ENCODE data around the gene RAMP3.
"Not testable (repeated sequence)": the region's sequence is repeated elsewhere in the genome, so short reads cannot be mapped to it uniquely, and the experiment has no call there.

The RAMP3 gene, protein sequence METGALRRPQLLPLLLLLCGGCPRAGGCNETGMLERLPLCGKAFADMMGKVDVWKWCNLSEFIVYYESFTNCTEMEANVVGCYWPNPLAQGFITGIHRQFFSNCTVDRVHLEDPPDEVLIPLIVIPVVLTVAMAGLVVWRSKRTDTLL

DNA sequence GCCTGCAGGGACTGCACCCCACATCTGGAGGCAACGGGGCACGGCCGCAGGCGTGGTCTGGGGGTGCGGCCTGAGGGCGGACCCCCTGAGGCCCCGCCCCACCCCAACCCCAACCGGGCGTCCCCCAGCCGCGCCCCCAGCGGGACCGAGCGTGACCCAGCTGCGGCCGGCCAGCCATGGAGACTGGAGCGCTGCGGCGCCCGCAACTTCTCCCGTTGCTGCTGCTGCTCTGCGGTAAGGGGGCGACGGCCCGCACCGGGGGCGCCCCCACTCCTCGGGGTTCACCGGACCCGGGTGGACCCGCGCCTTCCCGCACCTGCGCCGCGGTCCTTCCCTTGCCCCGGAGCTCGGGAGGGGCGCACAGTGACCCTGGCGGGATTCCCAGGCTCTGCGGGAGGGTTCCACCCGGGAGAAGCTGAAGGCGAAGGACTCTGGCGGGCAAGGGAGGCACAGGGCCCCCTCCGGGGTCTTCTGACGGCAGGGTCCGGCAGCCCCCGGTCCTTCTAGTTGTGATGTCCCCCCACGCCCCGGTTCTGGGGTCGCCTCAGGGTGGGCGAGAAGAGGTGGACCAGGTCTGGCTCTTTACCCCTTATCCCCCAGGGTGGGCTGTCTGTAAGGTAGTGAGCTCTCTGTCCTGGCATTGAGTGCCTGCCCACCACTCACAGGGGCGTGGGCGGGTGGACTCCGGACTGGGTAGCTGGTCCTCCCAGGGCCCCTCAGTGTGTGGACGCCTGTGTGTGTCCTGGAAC lies at the start of gene RAMP3:
RAMP3 (plus strand) TSS at position 139 of the 749 bp plus-strand sequence; CDS start at position 177, 38 bp downstream.
- no peak for DNase-seq

DNA sequence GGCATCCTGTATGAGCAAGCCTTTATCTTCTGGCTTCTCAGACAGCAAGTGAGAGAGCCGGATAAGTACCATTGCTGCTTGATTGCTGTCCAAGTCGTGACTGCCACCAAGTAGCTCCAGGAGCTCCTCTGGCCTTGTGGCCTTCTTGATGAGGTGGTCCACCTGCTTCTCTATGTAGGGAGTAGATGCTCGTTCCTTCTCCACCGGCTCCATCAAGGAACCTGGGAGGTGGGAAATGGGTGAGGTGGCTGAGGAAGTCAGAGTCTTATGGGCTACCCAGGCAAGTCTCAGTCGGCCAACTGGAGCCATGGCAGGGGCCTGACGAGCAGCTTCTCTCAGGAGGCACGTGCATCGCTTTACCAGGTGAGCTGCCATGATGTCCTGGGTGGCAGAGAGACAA lies 48.7 kb upstream of the RAMP3 start:
- DNase-seq, result no peak

DNA sequence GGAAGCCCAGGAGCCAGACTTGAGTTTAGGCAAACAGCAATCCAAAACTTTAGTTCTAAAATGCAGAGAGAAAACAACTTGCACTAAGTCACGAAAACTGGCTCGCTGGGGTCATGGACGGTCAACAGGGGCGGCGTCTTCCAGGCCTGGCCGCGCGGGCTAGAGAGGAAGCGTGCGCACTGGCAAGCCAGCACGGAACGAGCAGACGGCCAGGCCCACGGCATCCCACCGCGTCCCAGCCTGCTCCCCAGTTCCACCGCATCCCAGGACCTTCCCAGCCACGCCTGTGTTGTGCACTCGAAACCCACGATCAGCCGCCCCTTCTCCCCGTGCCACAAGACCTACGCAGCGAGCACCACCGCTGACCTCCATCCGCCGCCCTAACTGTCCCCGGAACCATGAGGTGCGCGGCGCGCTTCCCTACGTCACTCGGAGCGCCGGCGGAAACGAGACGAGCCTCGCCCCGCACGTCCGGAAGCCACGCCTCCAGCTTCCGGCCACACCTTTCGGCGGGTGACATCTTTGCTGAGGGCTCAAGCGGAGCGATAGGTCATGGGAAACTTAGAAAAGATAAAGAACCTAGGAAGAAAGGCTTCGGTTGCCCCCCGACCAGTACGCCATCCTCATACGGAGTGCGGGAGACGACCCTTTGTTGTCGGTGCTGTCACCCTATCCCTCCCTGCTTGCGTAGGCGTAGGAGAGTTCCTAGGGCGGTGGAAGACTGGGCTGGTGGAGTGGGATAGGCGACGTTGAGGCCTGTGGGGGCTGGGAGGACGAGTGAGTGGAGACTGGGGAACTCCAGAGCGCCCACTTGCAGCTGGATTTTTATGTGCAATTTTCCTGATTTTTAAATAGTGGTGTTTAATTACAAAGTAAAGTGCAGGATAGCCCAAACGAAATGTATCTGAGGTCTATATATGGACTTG lies 46.0 kb upstream of the RAMP3 start, which contains the start of gene TBRG4:
TBRG4 (minus strand) TSS at position 400 of the 926 bp plus-strand sequence. CDS start 2,460 bp downstream, outside the sequence.
- DNase-seq, result peak; percentile 75

DNA sequence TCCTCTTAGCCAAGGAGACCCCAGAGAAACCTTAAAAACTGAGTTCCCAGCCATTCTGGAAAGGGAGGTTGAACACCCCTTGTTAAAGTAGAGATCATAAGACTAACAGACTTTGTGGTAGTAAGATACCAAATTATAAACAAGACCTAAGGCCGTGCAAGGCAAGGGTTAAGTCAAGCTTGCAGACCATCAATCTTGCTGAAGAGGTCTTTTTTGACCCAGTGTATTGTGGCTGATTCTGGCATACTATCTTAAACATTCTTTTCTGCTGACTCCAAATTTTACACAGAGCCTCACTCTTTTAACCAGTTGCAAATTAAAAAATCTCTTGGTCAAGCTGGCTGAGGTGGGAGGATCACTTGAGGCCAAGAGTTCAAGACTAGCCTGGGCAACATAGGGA lies 44.9 kb upstream of the RAMP3 start:
- no peak for DNase-seq

DNA sequence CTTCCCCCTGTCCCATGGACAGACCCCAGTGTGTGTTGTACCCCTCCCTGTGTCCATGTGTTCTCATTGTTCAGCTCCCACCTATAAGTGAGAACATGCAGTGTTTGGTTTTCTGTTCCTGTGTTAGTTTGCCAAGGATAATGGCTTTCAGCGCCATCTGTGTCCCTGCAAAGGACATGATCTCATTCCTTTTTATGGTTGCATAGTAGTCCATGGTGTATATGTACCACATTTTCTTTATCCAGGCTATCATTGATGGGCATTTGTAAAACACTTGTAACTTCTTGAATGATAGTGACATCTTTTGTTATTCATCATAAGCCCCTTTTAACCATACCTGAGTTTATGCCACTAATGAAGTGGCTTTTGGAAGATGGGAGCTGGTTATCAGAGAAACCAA lies 43.3 kb upstream of the RAMP3 start:
- not testable (repeated sequence) for DNase-seq

DNA sequence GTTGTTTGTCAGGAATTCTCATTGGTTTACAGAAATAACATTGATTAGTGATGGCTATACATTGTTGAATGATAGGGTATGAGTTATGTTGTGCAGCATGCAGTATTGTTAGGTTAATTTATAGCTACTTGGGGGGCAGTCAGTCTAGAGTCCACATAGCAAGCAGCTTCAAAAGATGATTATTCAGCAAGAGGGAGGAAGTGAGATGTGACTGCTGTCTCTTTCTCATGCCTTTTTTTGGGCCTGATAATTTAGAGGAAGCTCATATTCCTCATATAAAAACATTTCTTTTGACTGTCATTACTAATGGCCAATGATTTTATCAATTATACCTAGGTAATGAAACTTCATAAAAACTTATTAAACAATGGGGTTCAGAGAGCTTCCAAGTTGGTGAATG lies 42.7 kb upstream of the RAMP3 start:
- no peak for DNase-seq

DNA sequence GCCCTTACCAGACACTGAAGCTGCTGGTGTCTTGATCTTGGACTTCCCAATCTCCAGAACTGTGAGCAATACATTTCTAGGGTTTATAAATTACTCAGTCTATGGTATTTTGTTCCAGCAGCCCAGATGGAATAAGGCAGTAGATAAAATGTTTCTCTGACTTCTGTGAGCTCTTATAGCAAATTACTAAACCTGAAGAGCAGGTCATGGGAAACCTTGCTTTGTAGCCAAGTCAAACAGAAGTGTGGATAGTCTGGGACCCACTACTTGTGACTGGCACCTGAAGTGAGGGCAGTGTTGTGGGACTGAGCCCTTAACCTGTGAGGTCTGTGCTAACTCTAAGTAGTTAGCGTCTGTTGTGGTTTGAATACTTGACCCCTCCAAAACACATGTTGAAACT lies 41.5 kb upstream of the RAMP3 start:
- no peak for DNase-seq

DNA sequence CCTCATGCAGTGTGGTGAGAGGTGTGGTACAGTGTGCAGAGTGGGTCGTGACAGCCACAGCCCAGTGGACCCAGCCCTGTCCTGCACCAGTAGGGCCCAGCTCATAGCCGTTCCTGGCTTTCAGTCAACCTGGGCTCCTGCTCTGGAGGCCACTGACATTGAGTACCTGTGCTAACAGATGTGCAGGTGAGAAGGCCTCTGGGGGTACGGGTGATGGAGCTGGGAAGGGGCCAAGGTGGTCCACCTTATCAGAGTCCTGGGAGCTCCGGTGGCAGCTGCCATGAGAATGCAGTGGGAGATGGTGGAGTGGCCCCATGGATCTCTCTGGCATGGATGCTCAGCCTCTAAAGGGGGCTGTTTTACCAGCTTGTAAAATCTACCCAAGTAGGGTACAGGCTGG lies 40.0 kb upstream of the RAMP3 start:
- no peak for DNase-seq

DNA sequence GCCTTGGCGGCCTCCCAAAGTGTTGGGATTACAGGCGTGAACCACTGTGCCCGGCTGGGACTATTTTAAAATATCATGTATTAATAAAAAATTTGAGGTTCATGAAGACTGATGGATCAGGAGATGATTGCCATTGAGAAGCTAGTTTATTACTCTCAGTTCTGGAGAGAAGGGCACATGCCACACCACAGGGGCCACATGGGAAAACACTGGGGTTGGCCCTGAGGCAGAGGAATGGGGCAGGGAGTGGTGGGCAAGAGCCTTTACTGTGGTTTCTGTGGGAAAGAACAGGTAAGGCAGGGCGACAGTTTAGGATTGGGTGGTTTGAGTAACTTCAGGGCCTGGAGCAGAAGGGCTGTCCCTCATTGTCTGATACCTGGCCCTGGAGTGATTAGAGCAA lies 39.3 kb upstream of the RAMP3 start:
- no peak for DNase-seq

DNA sequence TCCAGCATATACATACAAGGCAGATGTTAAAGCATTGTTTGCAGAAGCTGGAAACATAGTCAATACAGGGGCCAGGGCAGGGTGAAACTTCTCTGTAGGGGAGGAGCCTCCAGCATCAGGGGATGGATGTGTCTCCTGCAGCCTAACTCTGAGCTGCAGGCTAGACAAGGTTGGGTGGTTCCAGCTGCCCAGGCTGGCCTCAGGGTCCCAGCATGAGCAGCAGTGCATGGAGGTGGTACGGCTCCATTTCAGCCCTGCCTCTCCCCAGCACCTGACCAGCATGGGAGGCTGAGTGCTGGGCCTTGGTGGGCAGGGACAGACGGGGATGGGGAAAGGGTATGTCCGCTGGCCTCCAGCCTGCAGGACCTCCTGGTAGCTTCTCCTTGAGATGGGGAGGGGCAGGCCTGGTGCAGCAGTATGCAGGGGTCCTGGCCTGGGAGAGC lies 38.7 kb upstream of the RAMP3 start:
- no peak for DNase-seq

DNA sequence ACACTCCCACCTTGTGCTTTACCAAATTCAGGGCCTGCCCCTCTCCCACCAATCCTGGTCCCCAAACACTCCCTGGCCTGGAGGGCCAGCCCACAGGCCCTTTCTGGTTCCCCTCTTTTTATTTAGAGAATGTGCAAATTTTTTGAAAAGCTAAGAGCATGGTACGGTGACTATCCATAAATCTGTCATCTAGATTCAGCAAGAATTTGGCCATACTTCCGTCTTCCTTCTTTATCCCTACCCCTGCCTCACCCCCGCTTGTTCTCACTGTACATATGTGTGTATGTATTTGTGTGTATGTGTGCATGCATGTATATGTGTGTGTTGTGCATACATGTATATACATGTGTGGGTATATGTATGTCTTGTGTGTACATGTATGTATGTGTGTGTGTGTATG lies 38.0 kb upstream of the RAMP3 start:
- no peak for DNase-seq

DNA sequence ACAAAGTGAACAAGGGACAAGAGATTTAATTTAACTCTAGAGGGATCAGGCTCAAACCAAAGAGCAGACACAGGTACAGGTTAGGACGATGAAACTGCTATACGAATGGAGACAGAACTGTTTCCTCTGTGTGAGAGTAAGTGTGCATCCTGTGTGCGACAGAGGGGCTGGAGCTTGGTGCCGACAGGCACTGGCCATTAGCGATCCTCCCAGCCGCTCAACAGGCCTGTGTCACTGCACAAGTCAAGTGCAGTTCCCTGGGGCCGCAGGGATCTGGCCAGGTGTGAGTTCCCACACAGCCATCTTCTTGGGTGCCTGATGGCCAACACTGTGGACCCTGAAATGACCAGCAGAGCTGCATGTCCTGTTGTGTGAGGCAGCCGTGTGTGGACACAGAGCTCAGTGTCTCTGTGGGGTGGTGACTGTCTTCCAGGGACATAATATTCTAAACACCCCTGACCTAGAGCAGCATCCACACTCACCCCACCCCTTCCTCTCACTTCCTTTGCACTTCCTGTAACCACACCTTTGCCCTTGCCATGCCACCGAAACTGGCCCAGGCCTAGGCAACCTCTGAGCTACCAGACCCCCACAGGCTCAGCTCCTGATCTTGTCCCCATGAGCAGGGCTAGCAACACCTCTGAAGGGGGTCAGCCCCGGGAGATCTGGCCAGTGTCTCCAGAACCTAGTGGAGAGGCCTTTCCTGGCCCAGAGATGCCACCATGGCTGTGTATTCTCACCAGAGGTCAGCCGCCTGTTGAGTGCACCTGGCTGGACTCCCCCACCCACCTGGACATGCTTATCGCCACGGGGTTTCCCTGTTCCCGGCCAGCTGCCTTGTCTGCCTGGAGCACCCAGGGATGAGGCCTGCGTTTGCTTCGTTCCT lies 34.4 kb upstream of the RAMP3 start:
- no peak for DNase-seq

DNA sequence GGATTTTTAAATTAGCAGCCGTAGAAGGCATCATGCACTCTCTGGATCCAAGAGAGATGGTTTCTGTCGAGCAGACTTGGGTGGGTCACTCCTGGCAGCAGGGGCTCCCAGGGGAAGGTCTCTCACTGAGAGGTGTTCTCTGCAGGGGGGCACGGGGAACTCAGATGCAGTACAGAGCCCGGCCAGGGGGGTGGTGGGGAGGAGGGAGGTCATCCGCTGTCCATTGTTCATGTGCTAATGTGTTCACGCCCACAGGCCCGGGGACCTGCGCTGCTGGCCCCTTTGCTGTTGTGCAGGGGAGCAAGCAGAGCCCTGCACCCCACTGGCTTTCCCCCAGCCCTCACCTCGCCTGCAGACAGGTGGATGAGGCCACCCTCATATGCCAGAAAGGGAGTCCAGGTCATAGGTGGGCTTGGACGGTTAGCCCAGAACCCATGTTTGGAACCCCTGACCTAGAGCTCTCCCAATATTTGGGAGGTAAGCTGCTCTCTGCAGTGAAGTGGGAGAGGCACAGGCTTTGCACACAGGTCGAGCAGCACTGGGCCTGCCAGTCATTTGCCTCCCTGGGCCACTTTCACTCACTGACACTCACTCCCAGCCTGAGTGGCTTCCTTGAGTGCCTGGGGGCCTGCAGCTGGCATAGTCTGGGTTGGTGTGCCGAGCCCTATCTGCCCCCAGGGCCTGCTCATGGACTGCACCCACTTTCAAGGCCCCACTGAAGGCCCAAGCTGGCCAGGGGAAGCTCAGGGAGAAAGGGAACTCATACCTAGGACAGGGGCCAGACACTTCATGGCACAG lies 33.5 kb upstream of the RAMP3 start:
- no peak for DNase-seq

DNA sequence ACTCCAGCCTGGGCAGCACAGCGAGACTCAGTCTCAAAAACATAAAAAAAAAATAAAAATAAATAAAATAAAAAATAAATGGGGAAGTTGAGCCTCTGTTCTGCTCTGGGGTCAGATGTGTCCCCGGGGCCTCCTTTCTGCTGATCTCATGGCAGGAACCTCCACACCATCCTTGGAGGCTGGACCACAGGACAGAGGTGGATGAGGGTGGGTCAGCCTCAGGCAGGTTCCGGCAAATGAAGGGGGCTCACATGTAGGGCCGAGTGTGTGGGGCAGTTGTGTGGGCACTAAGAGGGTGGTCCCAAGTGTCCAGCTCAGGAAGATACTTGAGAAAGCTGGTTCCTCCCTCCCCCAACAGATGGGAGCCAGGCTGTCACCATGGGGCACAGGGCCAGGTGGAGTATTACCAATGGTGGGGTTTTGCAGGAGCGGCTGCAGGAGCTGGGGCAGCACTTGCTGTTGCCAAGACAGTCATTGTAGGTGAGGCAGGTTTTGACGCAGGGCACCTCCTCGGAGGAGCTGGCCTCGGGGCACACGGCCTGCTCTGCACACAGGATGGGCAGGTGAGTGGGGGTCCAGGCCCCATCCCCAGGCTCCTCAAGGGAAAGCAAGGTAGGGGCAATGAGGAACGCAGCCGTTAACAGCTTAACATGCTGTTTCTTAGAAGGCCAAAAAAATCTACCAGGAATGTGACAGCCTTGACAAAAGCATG lies 32.2 kb upstream of the RAMP3 start:
- DNase-seq, result no peak

DNA sequence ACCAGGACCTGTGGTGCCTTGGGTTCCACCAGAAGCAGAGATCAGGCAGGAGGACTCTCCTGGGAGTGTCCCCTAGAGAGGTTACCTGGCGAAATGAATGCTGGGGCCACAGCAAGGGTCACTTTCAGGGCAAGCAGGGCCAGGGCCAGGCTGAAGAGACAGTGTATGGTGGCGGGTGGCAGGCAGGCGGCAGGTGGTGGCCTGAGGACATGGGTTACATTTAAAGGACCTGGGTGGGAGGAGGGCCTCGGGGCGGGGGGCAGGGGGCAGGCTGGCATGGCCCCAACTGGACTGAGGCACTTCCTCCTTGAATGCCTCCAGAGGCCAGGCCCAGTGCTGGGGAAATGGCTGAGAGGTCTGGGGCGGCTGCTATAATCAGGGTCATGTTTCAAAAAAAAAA lies 31.4 kb upstream of the RAMP3 start:
- DNase-seq, result no peak

DNA sequence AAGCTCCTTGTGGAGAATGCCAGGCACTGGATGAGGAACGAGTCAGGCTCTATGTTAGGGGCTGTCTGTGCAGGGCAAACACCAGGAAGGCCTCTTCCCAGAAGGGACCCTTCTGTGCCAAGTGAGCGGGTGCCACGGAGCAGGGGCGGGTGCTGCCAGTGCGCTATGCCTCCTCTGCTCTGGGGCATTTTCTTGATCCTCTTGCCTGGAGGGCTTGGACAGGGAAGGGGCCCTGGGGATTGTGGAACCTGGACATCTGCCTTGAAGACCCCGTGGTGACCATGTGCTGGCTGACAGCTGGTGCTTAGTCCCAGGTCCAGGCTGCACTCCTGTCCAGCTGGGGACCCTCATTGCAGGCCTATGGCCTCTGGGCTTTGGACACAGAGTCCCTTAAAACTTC lies 30.7 kb upstream of the RAMP3 start:
- DNase-seq, result no peak

DNA sequence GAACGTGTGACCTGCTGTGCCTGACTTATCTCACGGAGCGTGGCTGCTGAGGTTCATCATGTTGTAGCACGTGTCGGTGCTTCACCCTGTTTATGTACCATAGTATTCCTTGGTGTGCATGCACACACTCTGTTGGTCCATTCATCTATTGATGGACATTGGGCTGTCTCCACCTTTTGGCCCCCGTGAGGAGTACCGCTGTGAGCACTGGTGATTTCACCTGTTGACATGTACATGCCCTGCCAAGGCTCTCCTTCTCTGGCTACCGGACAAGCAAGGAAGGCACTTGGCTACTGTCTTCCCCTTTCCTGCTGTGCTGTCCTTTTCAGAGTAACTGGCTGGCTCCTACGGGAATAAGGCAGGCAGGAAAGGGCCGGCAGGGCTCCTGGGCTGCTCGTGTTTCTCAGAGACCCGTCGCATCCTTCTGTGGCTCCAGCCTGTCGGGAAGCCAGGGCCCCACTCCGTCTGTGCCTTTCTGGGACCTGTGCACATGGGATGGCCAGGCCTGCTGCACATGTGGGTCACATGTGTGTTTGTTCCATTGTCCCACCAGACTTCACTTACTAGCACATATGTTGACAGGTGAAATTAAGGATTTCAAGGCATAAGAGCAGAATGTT lies 28.3 kb upstream of the RAMP3 start:
- DNase-seq, result no peak

DNA sequence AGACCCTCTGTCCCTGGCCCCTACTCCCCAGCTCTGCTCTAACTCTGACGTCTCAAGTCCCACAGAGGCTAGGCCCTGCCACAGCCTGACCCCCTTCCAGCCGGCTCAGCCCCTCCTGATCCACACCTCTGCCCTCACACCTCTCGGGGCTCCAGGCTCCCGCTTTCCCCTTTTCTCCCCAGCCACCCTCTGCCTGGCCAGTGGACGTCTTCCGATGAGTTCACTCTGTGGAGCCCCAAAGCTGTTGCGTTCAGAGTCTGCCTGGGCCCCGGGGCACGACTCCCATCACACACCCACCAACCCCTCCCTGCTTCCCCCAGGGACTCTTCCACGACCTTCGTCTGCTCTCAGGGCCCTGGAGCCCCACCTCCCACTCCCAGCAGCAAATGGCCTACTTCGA lies 27.7 kb upstream of the RAMP3 start:
- DNase-seq, result no peak

DNA sequence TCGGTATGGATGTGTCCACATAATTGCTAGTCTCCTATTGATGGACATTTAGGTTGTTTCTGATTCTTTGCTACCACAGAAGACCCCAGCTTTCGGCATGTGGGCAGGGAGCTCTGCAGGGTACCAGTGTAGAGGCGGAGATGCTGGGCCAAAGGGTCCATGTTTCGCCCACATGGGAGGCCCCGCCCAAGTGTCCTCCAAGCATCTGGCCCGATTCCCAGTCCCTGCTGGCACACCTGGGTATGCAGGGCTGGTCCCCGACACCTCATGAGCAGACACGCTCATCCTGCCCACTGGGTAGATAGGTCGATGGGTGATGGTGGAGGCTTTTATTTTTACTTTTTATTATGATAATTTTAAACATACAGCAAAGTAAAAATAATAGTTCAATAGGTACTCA lies 26.7 kb upstream of the RAMP3 start:
- DNase-seq, result no peak

DNA sequence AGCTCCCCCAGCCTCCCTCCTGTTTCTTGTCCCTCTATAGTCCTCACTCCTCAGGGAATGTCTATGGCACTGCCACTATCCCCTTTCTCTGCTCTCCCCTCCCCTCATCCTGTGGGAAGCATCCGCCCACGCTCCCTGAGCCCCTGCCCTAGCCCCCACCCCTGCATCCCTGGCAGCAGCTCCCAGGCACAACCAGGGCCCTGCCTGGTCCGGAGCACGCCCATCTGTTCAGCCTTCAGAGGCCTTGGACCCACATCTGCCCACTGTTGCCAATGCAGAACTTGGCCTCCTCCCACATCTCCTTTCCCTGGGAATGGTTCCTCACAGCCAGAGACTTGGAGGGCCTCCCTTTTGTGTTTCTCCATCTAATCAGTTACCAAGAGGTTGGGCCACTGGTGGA lies 25.7 kb upstream of the RAMP3 start:
- DNase-seq, result no peak
